HG02610 (cell line): ENCODE measurements around the gene DSG3.

Source experiments
- ATAC-seq: cut with Tn5 transposase; IDR thresholded peaks from one replicate; pipeline ENCODE4 v1.9.1; 2021; ENCODE audit warnings: mild to moderate bottlenecking, moderate library complexity; ENCODE audit not compliant: unreplicated experiment

Gene DSG3, protein sequence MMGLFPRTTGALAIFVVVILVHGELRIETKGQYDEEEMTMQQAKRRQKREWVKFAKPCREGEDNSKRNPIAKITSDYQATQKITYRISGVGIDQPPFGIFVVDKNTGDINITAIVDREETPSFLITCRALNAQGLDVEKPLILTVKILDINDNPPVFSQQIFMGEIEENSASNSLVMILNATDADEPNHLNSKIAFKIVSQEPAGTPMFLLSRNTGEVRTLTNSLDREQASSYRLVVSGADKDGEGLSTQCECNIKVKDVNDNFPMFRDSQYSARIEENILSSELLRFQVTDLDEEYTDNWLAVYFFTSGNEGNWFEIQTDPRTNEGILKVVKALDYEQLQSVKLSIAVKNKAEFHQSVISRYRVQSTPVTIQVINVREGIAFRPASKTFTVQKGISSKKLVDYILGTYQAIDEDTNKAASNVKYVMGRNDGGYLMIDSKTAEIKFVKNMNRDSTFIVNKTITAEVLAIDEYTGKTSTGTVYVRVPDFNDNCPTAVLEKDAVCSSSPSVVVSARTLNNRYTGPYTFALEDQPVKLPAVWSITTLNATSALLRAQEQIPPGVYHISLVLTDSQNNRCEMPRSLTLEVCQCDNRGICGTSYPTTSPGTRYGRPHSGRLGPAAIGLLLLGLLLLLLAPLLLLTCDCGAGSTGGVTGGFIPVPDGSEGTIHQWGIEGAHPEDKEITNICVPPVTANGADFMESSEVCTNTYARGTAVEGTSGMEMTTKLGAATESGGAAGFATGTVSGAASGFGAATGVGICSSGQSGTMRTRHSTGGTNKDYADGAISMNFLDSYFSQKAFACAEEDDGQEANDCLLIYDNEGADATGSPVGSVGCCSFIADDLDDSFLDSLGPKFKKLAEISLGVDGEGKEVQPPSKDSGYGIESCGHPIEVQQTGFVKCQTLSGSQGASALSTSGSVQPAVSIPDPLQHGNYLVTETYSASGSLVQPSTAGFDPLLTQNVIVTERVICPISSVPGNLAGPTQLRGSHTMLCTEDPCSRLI

DNA sequence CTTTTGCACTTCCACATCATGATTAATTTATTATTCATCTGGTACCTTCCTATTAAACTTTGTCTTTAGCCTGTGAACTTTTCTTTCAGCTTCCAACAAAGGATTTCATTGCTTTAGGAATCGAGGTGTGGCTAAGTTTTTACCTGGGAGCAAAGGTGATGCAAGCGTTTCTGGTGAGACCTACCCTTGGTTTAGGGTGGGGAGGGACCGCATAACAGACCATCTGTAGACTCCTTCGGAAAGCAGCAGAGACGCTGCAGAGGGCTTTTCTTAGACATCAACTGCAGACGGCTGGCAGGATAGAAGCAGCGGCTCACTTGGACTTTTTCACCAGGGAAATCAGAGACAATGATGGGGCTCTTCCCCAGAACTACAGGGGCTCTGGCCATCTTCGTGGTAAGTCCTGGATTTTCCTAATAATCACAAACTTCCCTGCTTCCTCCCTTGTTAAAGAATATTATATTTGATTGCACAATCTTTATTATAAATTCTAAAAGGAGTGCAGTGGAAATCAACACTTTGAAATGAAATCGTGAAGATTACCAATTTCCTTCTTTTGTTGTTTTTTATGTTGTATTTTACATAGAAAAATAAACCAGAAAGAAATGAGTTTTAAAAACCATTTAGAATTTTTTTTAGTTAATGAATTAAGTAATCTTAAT, at the start of gene DSG3:
Gene DSG3, plus strand, starts transcription at position 212 of the 662 bp plus-strand sequence. Its CDS starts 137 bp downstream, at position 349.
- no peak for ATAC-seq

DNA sequence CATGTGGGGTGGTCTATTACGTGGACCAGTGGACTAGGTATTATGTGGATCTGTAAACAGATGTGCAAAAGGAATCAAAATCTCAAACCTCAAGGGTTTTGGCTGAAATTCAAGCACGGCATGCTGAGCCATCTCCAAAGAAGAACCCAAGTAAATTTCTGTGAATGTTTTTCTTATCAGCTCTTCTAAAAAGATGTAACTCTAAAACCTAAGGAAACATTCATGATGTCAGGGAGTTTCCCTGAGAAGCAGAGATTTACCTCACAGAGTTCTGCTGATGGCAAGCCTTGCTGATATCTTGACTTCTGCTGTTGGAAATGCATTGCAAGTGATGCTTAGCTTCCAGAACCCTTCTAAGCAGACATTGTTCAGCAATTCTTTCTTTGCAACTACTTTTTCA, 49.4 kb upstream of the DSG3 start:
- no peak for ATAC-seq

DNA sequence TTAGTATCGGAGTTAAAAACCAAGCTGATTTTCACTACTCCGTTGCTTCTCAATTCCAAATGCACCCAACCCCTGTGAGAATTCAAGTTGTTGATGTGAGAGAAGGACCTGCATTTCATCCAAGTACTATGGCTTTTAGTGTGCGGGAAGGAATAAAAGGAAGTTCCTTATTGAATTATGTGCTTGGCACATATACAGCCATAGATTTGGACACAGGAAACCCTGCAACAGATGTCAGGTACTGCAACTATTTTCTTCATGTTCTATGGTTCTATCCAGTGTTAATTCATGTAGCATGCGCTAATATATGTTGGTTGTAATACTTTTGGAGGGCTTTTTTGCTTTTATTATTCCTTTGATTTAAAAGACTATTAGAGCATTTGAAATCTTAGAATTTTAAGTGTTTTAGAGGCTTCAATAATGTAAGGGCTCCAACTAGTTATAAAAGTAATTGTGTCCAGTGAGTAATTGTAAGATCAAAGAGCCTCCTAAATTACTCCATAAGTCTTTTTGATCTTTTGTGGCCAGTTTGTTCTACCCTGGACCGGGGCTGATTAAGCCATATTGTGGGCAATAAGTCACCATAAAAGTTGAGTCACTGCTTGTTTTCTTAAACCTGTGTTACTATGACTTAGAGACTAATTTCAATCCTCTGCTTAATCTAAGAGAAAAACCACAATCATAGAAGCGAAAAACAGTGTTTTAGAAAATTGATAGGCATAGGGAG, 48.1 kb upstream of the DSG3 start:
- ATAC-seq = no peak

DNA sequence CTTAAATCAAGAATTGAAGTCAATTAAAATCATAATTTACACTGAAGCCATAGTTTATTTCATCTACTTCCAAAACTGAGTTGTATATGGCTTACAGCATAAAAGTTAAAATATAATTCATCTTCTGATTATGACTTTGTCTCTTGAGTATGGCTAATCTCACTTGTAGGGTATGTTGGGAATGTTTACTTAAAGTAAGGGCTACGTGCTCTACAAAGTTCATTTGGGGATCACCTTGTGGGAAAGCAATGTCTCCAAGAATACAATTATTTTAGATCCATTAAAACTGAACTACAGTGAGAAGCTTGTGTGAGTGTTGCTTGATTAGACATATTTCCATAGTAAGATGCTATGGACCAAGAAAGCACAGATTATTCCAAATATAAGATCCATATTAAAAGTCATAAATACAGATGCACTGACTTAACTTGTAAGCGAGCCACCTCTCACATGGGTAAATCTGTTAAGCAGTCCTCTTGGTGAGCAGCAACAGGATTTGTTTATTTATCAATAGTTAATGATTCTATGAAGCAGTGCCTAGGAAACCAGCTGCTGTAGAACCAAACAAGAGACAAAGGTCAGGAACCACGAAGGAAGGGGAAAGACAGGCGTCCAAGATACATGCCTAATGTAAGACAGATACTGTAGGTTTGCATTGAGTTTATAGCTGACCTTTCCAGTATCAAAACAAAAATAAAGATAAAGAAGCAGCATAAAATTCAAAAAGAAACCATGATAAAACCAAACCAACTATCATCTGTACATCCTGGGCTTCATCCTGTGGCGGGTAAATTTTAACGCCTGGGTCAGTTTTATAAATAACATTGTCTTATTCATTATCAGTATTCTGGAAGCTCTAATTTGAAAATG, 46.1 kb upstream of the DSG3 start:
- ATAC-seq = no peak

DNA sequence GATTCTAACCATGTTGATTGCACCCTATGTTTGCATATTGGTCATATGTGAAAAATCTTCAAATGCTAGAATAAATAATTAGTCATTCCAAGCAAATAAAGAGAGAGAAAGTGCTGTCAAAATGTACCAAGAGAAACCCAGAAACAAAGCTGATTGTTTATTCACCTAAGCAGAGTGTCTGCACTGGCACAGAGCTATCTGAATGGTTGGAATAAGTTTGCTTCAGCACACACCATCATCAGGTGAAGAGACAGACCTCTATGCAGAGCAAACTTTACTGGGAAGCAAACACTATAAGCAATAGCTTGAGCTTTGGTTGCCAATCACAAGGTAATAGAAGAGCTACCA, 45.5 kb upstream of the DSG3 start:
- ATAC-seq = no peak

DNA sequence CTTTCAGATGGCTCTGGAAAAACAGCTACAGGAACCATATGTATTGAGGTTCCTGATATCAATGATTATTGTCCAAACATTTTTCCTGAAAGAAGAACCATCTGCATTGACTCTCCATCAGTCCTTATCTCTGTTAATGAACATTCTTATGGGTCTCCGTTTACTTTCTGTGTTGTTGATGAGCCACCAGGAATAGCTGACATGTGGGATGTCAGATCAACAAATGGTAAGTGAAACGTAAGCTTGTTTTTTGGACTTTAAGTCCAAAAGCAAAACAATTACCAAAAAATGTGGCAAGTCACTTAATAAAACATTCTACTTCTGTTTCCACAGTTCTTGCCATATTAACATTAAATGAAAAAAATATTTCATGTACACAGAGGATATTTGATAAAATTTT, 44.1 kb upstream of the DSG3 start:
- ATAC-seq = no peak

DNA sequence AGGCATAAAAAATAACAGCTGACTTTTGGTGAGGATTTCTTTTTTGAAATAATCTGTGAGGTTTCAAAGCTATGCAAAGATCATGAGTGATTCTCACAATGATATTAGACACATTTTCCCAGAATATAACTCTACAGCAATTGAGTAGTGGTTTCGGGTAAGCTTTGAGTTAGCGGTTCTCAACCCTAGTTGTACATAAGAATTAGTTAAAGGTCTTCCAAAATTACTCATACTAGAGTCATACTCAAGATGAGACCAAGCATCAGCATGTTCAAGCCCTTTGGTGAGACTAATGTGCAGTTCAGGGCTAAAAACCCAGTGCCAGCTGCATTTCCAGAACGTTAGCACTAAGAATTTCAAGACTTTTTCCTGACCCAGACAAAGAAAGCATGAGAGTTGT, 39.9 kb upstream of the DSG3 start:
- ATAC-seq = peak; percentile 76

DNA sequence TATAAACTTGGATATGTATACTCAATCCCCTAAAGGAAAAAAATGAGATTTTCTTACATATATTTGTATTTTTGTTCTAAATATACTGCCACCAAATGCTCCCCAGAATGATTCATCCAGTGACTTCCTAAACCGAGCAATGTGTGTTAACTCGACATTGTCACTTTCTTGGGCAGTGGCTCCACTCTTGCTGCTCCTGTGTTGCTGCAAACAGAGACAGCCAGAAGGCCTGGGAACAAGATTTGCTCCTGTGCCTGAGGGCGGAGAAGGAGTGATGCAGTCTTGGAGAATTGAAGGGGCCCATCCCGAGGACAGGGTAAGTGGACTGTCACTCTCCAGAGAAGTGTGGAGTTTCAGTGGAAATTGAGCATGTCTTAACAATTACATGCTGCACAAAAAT, 38.3 kb upstream of the DSG3 start:
- ATAC-seq = no peak

DNA sequence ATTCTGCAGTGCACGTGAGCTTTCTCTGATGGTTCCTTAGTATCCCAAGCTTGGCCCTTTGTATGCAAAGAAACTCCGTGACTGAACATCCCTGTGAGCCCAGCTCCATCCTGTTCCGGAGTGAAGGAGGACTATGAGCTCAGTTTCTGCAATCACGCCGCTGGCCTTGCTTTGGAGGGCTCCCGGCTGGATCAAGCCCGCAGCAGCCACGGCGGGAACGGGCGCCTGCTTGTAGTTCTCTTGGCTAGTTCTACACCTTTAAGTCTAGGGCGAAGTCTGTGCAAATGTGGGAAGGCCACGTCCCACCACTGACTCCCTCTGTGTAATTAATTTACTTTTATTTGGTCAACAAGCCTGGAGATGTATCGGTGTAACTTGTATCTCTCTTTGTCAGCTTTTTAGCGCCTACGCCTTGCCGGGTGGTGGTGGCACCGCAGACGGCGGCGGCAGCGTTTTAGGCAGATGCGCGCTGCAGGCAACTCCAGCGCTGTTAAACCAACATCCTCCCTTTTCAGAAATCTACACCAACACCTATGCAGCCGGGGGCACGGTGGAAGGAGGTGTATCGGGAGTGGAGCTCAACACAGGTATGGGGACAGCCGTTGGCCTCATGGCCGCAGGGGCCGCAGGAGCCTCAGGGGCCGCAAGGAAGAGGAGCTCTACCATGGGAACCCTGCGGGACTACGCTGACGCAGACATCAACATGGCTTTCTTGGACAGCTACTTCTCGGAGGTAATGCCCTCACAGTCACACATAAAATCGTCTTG, 36.6 kb upstream of the DSG3 start:
- no peak for ATAC-seq

DNA sequence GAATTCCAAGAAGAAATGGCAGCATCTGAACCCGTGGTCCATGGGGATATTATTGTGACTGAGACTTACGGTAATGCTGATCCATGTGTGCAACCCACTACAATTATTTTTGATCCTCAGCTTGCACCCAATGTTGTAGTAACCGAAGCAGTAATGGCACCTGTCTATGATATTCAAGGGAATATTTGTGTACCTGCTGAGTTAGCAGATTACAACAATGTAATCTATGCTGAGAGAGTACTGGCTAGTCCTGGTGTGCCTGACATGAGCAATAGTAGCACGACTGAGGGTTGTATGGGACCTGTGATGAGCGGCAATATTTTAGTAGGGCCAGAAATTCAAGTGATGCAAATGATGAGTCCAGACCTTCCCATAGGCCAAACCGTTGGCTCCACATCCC, 34.4 kb upstream of the DSG3 start:
- ATAC-seq = no peak

DNA sequence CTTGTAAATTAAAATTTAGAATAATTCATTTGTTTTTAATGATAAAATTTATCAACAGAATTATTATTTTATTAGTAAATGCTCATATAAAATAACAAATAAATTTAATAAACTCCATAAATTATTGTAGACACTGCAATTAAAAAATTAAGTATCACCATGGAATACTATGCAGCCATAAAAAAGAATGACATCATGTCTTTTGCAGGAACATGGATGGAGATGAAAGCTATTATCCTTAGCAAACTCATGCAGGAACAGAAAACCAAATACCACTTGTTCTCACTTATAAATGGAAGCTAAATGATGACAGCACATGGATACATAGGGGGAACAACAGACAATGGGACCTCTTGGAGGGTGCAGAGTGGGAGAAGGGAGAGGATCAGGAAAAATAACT, 29.7 kb upstream of the DSG3 start:
- ATAC-seq = no peak

DNA sequence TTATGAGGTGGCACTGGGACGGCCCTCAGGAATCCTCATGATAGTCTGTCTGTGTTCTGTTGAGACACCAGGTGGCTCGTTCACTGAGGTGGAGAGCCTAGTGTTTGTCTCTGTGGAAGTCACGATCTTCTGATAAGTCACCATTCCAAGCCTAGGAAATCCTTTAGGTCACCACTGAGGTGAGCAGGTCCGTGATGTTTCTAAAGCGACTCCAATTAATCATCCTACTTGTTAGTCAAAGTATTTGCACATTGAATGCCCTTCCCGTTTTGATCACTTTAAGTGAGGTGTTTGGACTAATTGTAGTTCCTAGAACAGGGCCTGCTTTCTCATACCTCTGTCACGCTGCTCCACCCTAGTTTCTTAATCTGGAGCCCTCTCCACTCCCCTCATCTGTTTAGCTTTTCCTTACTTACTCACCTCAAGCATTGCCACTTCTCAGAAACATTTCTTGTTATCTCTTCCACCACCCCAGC, 28.0 kb upstream of the DSG3 start:
- ATAC-seq = no peak

DNA sequence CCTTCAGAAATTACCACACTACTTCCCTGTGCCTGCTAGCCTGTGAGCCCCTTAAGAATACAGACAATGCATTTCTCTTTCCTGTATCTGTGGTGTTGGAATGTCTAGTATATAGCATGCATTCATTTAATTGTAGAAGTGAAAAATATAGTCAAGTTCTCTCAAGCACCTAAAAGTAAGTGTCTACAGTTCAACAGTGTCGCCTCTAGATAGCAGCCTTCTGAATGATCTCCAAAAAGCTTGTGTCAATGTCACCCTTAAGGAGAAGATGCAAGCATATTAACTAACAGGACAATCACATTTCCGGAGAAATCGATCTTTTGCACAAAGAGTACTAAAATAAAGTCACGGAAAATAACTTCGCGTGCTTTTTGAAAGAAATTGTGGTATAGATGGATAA, 27.5 kb upstream of the DSG3 start:
- ATAC-seq = no peak

DNA sequence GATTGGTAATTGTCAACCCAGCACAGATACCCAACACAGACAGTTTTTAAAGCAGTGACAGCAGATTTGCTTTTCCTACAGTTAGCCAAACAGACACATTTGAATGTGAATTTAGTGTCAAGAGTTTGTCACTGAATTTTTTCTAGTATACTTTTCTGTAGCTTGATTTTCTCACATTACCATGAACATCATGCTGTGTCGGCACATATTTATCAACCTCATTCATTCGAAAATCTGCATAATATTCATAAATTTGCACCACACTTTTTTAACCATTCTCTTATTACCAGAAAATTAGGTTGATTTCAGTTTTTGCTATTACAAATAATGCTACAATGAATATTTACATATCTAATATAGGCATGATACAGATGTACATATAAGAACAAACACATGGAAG, 27.0 kb upstream of the DSG3 start:
- ATAC-seq = no peak

DNA sequence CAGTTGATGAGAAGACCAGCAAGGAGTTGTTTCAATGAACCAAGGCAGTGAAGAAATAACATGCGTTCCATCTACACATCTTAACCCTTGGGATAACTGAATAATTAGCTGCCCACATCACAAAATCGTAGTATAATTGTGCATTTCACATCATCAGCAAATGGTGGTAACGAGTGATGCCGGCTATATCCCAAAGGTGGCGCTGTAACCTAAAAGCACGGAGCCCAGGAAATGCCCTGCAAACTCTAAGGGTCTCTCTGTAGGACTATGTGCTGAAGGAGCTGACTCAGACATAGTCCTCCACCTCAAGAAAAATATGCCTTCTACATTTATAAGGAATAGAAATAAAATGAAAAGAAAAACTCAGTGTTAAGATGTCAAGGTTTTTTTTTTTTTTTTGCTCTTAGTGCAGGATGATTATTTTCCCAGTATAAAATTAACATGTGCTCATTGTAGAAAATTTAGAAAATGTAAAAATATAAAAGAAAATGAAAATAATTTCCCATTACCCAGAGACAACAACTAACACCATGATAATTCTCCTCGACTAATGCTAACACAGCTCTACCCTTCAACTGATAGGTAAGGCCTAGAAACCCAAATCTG, 23.1 kb upstream of the DSG3 start:
- ATAC-seq = peak; percentile 71

DNA sequence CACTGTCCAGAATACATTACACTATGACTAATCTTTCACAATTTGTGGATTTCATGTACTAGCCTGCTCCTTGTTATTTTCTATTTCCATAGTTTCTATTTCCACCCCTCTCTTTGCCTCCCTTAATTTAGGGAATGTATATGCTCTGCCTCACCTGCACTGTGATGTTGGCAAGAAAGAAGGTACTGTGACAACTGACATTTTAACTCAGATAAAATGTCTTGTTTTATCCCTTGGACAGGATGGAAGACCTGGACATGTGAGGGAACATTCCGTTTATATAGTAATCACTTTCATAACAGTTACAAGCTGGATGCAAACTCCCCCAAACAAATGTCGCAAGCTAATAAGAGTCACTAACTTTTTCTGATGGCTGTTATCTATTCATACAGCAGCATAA, 21.5 kb upstream of the DSG3 start:
- no peak for ATAC-seq

DNA sequence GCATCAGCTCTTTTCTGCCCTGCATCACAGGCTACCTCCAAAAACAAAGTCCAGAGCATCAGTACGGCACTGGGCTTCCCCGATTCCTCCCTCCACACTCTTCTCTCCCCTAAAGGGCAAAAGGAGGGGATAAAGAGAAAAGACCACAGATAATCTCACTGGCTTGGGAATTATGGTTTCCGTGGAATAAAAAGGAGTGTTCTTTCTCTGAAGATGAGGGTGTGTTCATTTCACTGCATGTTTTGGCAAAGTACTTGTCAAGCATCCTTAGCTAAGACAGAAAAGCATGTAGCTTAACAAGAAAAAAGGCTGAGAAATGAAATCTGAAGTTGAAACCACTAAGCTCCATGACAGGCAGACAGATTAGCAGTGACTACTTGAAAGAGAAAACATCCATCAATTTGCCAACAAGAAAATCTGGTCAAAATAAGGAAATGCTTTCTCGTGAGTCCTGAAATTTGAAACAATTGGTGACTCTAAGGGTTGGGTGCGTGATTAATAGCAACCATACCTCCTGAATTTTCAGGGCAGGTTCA, 20.6 kb upstream of the DSG3 start:
- ATAC-seq = no peak

DNA sequence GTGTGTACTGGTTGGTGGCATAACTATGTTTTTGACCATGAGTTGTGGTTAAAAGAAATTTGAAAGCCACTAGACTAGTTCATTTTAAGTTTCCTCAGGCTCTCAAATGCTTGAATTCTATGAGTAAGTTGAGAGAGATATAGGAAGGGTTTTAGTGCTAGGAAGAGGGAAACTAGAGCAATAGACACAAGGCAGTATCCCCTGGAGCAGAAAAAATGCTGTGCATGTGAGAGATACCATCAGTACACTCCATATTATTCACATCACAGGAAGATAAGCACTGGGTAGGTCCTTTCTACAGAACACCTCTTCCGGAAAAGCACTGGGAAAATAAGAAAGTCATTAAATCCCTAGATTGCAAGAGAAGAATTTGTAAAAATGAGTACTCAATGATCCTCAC, 19.3 kb upstream of the DSG3 start:
- no peak for ATAC-seq
